ENCODE results near the gene SAFB2.

The SAFB2 gene

DNA sequence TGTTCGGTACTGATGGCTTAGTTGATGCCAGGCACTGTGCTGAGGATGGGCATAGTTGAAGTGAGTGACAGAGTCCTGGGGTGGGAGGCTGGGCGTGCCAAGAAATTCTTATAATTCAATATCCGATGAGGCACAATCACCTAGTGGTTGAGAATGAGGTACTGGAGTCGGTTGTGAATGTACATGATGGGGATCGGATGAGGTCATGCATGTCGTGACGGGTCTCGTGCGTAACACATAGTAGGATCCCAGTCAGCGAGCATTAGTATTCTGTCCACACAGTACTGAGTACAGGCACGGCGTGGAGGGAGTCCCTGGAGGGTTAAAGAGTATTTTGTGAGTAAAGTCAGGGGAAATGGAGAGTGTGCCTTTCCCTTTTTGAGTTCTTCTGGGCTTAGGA is 3.1 kb upstream of the SAFB2 start:
- H4K8ac ChIP-seq (ENCODE audit: low read depth, low read length) = no peak overlapping the region
- H3K79me2 ChIP-seq (ENCODE audit: control insufficient read depth, insufficient read depth, low read length, poor library complexity) = peaks cover 46% of the 10 kb centered on the region
- no peak overlapping the region for H4K12ac ChIP-seq (ENCODE audit: low read depth, low read length)
- peaks cover 30 to 46% of the 10 kb centered on the region in 2 experiments for H3K36me3 ChIP-seq (ENCODE audit: control insufficient read depth in 1 of 2, insufficient read depth in 2 of 2, low read length in 2 of 2)
- H3K79me1 ChIP-seq (ENCODE audit: low read length) = peaks cover 14% of the 10 kb centered on the region
- no peaks in the 10 kb centered on the region for H3K27me3 ChIP-seq (ENCODE audit: insufficient read depth, low read length)
- no CpG with 5 or more reads among the region's 12 CpGs for WGBS (ENCODE audit: extremely low coverage, insufficient coverage, insufficient read length)
- no peak overlapping the region for H2AFZ ChIP-seq (ENCODE audit: insufficient read depth, low read length, poor library complexity)
- H2BK12ac ChIP-seq (ENCODE audit: low read length) = no peak overlapping the region
- no peak overlapping the region for H3K9ac ChIP-seq (ENCODE audit: low read length)
- no peak overlapping the region for H2BK5ac ChIP-seq (ENCODE audit: low read depth, low read length, poor library complexity)
- no peak overlapping the region for H3K4me2 ChIP-seq (ENCODE audit: low read length)
- H3K18ac ChIP-seq (ENCODE audit: low read length) = no peak overlapping the region
- H3K4ac ChIP-seq (ENCODE audit: low read depth, low read length) = peak overlapping the region; percentile 28
- no peak overlapping the region for H4K91ac ChIP-seq (ENCODE audit: low read depth, low read length)
- no peak for DNase-seq
- no peak overlapping the region for H2AK5ac ChIP-seq (ENCODE audit: low read length)
- H3K14ac ChIP-seq (ENCODE audit: low read length) = no peak overlapping the region
- H3K27ac ChIP-seq (ENCODE audit: low read depth, low read length) = no peak overlapping the region
- H2BK120ac ChIP-seq (ENCODE audit: insufficient read depth, low read length, poor library complexity) = no peak overlapping the region
- H3K4me1 ChIP-seq (ENCODE audit: control insufficient read depth in 1 of 2, insufficient read depth in 2 of 2, low read length in 2 of 2) = peaks cover 8 to 14% of the 10 kb centered on the region in 2 experiments
- no peak overlapping the region for H3K4me3 ChIP-seq (ENCODE audit: low read depth, low read length)
- H3K9me3 ChIP-seq (ENCODE audit: insufficient read depth, low read depth, low read length) = no peaks in the 10 kb centered on the region
- H3K23ac ChIP-seq (ENCODE audit: low read length) = no peak overlapping the region

GRCh38 chr19:5624741-5625278 is 2.2 kb upstream of the SAFB2 start:
- WGBS (ENCODE audit: extremely low coverage, insufficient coverage, insufficient read length) = no CpG with 5 or more reads among the region's 8 CpGs
- H4K91ac ChIP-seq (ENCODE audit: low read depth, low read length) = no peak overlapping the region
- peaks cover 14% of the 10 kb centered on the region for H3K79me1 ChIP-seq (ENCODE audit: low read length)
- H4K12ac ChIP-seq (ENCODE audit: low read depth, low read length) = no peak overlapping the region
- no peak overlapping the region for H2BK120ac ChIP-seq (ENCODE audit: insufficient read depth, low read length, poor library complexity)
- no peaks in the 10 kb centered on the region for H3K9me3 ChIP-seq (ENCODE audit: insufficient read depth, low read depth, low read length)
- H3K9ac ChIP-seq (ENCODE audit: low read length) = no peak overlapping the region
- peaks cover 8 to 14% of the 10 kb centered on the region in 2 experiments for H3K4me1 ChIP-seq (ENCODE audit: control insufficient read depth in 1 of 2, insufficient read depth in 2 of 2, low read length in 2 of 2)
- H3K4ac ChIP-seq (ENCODE audit: low read depth, low read length) = peak overlapping the region; percentile 28
- no peak overlapping the region for H3K27ac ChIP-seq (ENCODE audit: low read depth, low read length)
- peak overlapping the region; percentile 90 for H3K4me2 ChIP-seq (ENCODE audit: low read length)
- no peak overlapping the region for H2BK12ac ChIP-seq (ENCODE audit: low read length)
- no peak overlapping the region for H4K8ac ChIP-seq (ENCODE audit: low read depth, low read length)
- H2BK5ac ChIP-seq (ENCODE audit: low read depth, low read length, poor library complexity) = no peak overlapping the region
- no peak overlapping the region for H3K14ac ChIP-seq (ENCODE audit: low read length)
- DNase-seq = no peak
- H2AFZ ChIP-seq (ENCODE audit: insufficient read depth, low read length, poor library complexity) = no peak overlapping the region
- no peaks in the 10 kb centered on the region for H3K27me3 ChIP-seq (ENCODE audit: insufficient read depth, low read length)
- H3K18ac ChIP-seq (ENCODE audit: low read length) = no peak overlapping the region
- H2AK5ac ChIP-seq (ENCODE audit: low read length) = no peak overlapping the region
- peaks cover 46% of the 10 kb centered on the region for H3K79me2 ChIP-seq (ENCODE audit: control insufficient read depth, insufficient read depth, low read length, poor library complexity)
- H3K4me3 ChIP-seq (ENCODE audit: low read depth, low read length) = no peak overlapping the region
- H3K36me3 ChIP-seq (ENCODE audit: control insufficient read depth in 1 of 2, insufficient read depth in 2 of 2, low read length in 2 of 2) = peaks cover 30 to 49% of the 10 kb centered on the region in 2 experiments
- no peak overlapping the region for H3K23ac ChIP-seq (ENCODE audit: low read length)

GRCh38 chr19:5624018-5624663 is 1.6 kb upstream of the SAFB2 start:
- Histone ChIP-seq H3K9ac (ENCODE audit: low read length) (peak overlapping the region; percentile 95), H3K36me3 (ENCODE audit: control insufficient read depth in 1 of 2, insufficient read depth in 2 of 2, low read length in 2 of 2) (peaks cover 26 to 48% of the 10 kb centered on the region in 2 experiments), H2AFZ (ENCODE audit: insufficient read depth, low read length, poor library complexity) (no peak overlapping the region), H3K4ac (ENCODE audit: low read depth, low read length) (peak overlapping the region; percentile 100), H3K4me3 (ENCODE audit: low read depth, low read length) (peak overlapping the region; percentile 99), H3K79me2 (ENCODE audit: control insufficient read depth, insufficient read depth, low read length, poor library complexity) (peaks cover 43% of the 10 kb centered on the region), H2AK5ac (ENCODE audit: low read length) (no peak overlapping the region), H3K18ac (ENCODE audit: low read length) (no peak overlapping the region), H3K4me1 (ENCODE audit: control insufficient read depth in 1 of 2, insufficient read depth in 2 of 2, low read length in 2 of 2) (peaks cover 8 to 14% of the 10 kb centered on the region in 2 experiments), H2BK120ac (ENCODE audit: insufficient read depth, low read length, poor library complexity) (no peak overlapping the region), H3K27ac (ENCODE audit: low read depth, low read length) (no peak overlapping the region), H3K23ac (ENCODE audit: low read length) (no peak overlapping the region), H4K8ac (ENCODE audit: low read depth, low read length) (no peak overlapping the region), H2BK12ac (ENCODE audit: low read length) (no peak overlapping the region), H3K27me3 (ENCODE audit: insufficient read depth, low read length) (no peaks in the 10 kb centered on the region), H3K14ac (ENCODE audit: low read length) (no peak overlapping the region), H3K4me2 (ENCODE audit: low read length) (peak overlapping the region; percentile 90), H4K12ac (ENCODE audit: low read depth, low read length) (no peak overlapping the region), H2BK5ac (ENCODE audit: low read depth, low read length, poor library complexity) (peak overlapping the region; percentile 24), H3K79me1 (ENCODE audit: low read length) (peaks cover 14% of the 10 kb centered on the region), H4K91ac (ENCODE audit: low read depth, low read length) (no peak overlapping the region), H3K9me3 (ENCODE audit: insufficient read depth, low read depth, low read length) (no peaks in the 10 kb centered on the region)
- DNase-seq = no peak
- no CpG with 5 or more reads among the region's 20 CpGs for WGBS (ENCODE audit: extremely low coverage, insufficient coverage, insufficient read length)

DNA sequence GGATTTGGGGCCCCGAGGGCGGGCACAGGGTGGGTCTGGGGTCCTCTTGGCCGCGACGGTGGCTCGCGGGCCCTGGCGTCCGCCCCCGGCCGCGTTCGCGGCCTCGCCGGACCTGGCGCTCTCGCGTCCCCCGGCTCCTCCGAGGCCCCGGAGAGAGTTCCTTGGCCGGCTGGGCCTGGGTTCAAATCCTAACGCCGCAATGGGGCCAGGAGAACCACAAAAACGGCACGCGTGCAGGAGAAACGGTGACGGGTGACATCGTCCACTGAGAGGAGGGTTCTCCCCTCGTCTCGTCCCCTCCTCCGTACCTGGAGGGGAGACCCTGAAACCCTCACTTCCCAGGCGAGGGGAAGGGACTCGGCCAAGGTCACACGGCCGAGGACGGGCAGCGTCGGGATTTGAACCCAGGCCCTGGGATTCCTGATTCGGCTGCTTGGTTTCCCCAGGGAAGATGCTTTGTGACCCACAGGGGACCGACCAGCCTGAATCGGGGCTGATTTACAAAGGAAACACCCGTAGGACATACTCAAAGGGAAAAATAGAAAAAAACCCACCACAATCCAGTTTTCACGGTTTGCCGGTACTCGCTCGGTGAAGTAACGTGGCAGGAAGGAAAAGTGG is 931 bp upstream of the SAFB2 start:
- peak overlapping the region; percentile 0 for H3K23ac ChIP-seq (ENCODE audit: low read length)
- peak overlapping the region; percentile 57 for H2BK120ac ChIP-seq (ENCODE audit: insufficient read depth, low read length, poor library complexity)
- H2AK5ac ChIP-seq (ENCODE audit: low read length) = peak overlapping the region; percentile 86
- H4K8ac ChIP-seq (ENCODE audit: low read depth, low read length) = peak overlapping the region; percentile 95
- H3K18ac ChIP-seq (ENCODE audit: low read length) = peak overlapping the region; percentile 54
- H4K91ac ChIP-seq (ENCODE audit: low read depth, low read length) = peak overlapping the region; percentile 83
- no peaks in the 10 kb centered on the region for H3K9me3 ChIP-seq (ENCODE audit: insufficient read depth, low read depth, low read length)
- H3K4me1 ChIP-seq (ENCODE audit: control insufficient read depth in 1 of 2, insufficient read depth in 2 of 2, low read length in 2 of 2) = peaks cover 8 to 14% of the 10 kb centered on the region in 2 experiments
- H3K4ac ChIP-seq (ENCODE audit: low read depth, low read length) = peak overlapping the region; percentile 100
- H3K36me3 ChIP-seq (ENCODE audit: control insufficient read depth in 1 of 2, insufficient read depth in 2 of 2, low read length in 2 of 2) = peaks cover 25 to 48% of the 10 kb centered on the region in 2 experiments
- no peak overlapping the region for H2BK12ac ChIP-seq (ENCODE audit: low read length)
- H3K14ac ChIP-seq (ENCODE audit: low read length) = peak overlapping the region; percentile 90
- no peaks in the 10 kb centered on the region for H3K27me3 ChIP-seq (ENCODE audit: insufficient read depth, low read length)
- H3K4me2 ChIP-seq (ENCODE audit: low read length) = peak overlapping the region; percentile 90
- peaks cover 45% of the 10 kb centered on the region for H3K79me2 ChIP-seq (ENCODE audit: control insufficient read depth, insufficient read depth, low read length, poor library complexity)
- H3K9ac ChIP-seq (ENCODE audit: low read length) = peak overlapping the region; percentile 95
- peak overlapping the region; percentile 52 for H2AFZ ChIP-seq (ENCODE audit: insufficient read depth, low read length, poor library complexity)
- peak in 1 of 2 donors; percentile 13 for DNase-seq
- H3K4me3 ChIP-seq (ENCODE audit: low read depth, low read length) = peak overlapping the region; percentile 99
- H3K79me1 ChIP-seq (ENCODE audit: low read length) = peaks cover 14% of the 10 kb centered on the region
- peak overlapping the region; percentile 82 for H3K27ac ChIP-seq (ENCODE audit: low read depth, low read length)
- H2BK5ac ChIP-seq (ENCODE audit: low read depth, low read length, poor library complexity) = peak overlapping the region; percentile 66
- peak overlapping the region; percentile 85 for H4K12ac ChIP-seq (ENCODE audit: low read depth, low read length)
- no CpG with 5 or more reads among the region's 50 CpGs for WGBS (ENCODE audit: extremely low coverage, insufficient coverage, insufficient read length)

All from trophoblast cell (in vitro differentiated cells and primary cell).